ENCODE measurements around the gene SIGLEC15.
"Not testable (repeated sequence)": the region's sequence is repeated elsewhere in the genome, so short reads cannot be mapped to it uniquely, and the experiment has no call there.

Gene SIGLEC15

DNA sequence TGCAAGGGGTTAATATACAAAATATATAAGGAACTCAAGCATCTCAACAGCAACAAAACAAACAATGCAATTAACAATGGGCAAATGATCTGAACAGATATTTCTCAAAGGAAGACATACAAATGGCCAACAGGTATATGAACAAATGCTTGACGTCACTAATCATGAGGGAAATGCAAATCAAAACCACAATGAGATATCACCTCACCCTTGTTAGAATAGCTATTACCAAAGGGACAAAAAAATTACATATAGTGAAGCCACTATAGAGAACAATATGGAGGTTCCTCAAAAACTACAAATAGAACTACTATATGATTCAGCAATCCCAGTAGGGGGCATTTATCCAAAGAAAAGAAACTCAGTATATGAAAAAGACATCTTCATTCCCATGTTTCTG, 3.8 kb upstream of the SIGLEC15 start:
- Histone ChIP-seq H3K27me3 (0 out of 2 replicates have a peak, but pooled peaks cover 3% of the 10 kb centered on the region), H3K36me3 (no peaks in the 10 kb centered on the region), H3K4me3 (ENCODE audit: low read depth, low read length) (no peak overlapping the region), H3K4me1 (no peaks in the 10 kb centered on the region), H3K9me3 (no peaks in the 10 kb centered on the region)
- TF ChIP-seq, protein P1, sequence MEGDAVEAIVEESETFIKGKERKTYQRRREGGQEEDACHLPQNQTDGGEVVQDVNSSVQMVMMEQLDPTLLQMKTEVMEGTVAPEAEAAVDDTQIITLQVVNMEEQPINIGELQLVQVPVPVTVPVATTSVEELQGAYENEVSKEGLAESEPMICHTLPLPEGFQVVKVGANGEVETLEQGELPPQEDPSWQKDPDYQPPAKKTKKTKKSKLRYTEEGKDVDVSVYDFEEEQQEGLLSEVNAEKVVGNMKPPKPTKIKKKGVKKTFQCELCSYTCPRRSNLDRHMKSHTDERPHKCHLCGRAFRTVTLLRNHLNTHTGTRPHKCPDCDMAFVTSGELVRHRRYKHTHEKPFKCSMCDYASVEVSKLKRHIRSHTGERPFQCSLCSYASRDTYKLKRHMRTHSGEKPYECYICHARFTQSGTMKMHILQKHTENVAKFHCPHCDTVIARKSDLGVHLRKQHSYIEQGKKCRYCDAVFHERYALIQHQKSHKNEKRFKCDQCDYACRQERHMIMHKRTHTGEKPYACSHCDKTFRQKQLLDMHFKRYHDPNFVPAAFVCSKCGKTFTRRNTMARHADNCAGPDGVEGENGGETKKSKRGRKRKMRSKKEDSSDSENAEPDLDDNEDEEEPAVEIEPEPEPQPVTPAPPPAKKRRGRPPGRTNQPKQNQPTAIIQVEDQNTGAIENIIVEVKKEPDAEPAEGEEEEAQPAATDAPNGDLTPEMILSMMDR (IDR thresholded peaks at IDR 0.05; ENCODE audit: low read depth, low read length), result no peak
- DNase-seq, result no peak

DNA sequence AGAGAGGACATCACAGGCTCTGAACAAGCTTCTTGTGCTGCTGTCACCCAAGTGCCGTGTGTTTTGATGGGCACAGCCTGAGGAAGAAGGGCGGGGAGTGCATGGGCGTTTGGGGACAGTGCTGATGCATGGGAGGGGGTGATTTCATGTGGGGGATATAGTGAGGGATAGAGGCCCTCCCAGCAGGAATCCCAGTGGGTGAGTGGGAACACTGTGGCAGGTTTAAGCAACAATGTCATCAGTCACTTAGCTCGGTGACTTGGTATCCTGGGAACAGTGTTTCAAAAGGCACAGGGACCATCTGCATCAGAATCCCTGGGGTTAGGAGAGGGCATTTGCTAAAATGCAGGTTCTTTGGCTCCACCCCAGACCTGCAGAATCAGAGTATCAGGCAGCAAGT, 609 bp downstream of the SIGLEC15 start:
- Histone ChIP-seq H3K4me1 (no peaks in the 10 kb centered on the region), H3K9me3 (no peaks in the 10 kb centered on the region), H3K36me3 (no peaks in the 10 kb centered on the region), H3K27me3 (peaks cover 4% of the 10 kb centered on the region; the same call in 1 of the 2 replicates), H3K4me3 (ENCODE audit: low read depth, low read length) (no peak overlapping the region)
- TF ChIP-seq, protein P1 (IDR thresholded peaks at IDR 0.05; ENCODE audit: low read depth, low read length), result no peak
- DNase-seq, result no peak

DNA sequence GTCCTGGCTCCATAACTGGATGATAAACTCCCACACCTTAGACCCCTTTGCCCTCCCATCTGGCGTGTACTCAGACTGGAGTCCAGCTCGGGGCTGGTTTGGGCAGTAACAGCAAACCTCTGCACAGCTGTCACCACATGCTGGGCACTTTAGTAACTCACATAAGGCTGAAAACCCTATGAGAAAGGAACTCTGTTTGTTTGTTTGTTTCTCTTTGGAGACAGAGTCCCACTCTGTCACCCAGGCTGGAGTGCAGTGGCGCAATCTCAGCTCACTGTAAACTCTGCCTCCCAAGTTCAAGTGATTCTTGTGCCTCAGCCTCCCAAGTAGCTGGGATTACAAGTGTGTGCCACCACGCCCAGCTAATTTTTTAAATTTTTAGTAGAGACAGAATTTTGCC, 1.2 kb downstream of the SIGLEC15 start:
- H3K4me1 ChIP-seq; H3K36me3 ChIP-seq; H3K9me3 ChIP-seq; H3K27me3 ChIP-seq; H3K4me3 ChIP-seq (ENCODE audit: low read depth, low read length); DNase-seq: not testable (repeated sequence)

DNA sequence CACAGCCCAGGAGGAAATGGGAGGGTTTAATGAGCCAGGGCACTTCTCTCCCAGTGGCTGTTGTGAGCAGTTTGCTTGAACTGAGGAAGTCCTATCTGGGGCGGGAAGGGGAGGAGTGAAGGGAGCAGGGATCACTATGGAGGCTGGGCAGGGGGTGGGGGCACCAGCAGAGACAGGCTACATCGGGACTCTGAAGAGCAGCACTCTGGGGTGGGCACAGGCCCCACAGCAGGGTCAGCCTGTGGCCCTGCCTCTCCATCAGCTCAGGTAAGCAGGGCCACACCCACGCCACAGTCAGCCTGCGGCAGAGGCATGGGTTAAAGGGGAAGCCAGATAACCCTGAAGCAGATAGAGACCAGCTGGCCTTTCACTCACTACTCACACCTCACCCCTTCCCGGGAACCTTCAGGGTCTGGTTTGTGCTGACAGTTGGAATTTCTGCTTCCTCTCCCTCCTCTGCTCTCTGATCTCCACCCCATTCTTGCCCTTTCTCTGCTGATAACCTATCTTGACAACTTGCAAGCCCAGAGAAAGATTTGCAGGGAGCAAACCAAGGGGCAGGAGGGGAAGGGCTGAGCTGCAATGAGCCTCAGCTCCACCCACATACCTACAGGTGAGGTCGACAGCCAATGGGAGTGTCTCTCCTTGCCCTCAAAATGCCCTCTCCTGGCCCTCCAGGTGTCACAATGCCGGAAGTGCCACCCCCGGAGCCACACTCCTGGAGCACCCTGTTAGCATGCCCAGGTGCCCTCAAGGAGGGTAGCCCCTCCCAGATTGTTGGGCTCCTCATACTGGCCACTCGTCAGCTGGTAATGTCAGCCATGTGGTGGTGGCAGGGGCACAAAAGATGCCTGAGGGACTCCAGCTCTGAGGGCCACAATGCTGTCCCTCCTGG, 3.7 kb downstream of the SIGLEC15 start:
- H3K27me3 ChIP-seq, result peaks cover 6% of the 10 kb centered on the region; the same call in 1 of the 2 replicates
- no peak overlapping the region for H3K4me3 ChIP-seq (ENCODE audit: low read depth, low read length)
- H3K36me3 ChIP-seq, result no peaks in the 10 kb centered on the region
- no peaks in the 10 kb centered on the region for H3K9me3 ChIP-seq
- TF ChIP-seq, protein P1 (IDR thresholded peaks at IDR 0.05; ENCODE audit: low read depth, low read length), result no peak
- H3K4me1 ChIP-seq, result no peaks in the 10 kb centered on the region
- DNase-seq, result no peak

DNA sequence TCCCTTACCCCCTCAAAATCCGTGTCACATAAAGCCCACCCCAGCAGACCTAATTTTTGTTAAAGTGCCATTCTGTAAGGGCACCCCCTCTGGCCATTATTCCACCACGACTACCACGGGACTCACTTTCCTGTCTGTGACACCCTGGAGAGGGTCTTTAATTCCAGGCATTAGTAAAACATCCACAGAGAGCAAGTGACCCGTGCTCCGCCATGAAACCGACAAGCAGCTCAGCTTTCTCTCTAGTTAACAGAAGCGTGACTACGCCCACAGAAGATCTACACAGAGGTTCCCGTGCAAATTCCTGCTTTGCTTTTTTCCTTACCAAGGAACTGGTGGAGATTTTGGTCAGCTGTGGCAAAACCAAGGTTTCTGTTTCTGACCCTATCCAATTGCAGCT, 4.4 kb downstream of the SIGLEC15 start:
- no peak overlapping the region for H3K4me3 ChIP-seq (ENCODE audit: low read depth, low read length)
- no peaks in the 10 kb centered on the region for H3K4me1 ChIP-seq
- no peak for DNase-seq
- TF ChIP-seq, protein P1 (IDR thresholded peaks at IDR 0.05; ENCODE audit: low read depth, low read length), result no peak
- H3K27me3 ChIP-seq, result peaks cover 8% of the 10 kb centered on the region; the same call in 1 of the 2 replicates
- no peaks in the 10 kb centered on the region for H3K36me3 ChIP-seq
- no peaks in the 10 kb centered on the region for H3K9me3 ChIP-seq

DNA sequence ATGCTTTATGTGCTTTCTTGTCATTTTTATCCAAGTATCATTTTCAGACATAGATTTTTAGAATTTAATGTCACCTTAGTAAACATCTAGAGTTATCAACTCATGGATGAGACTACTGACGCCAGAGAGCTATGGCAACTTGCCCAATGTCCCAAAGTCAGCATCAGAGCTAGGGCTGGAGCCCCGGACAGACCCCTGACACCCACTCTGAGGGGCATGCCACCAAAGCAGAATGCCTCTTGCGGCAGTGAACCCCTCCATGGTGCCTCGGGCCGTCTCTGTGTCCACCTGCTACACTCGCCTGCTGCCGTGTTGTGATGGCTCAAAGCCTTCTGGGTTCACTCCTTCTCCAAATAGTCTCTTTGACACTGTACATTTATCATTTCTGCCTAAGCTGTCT, 5.4 kb downstream of the SIGLEC15 start:
- Histone ChIP-seq H3K9me3 (no peaks in the 10 kb centered on the region), H3K36me3 (no peaks in the 10 kb centered on the region), H3K27me3 (peaks cover 9% of the 10 kb centered on the region; the same call in 1 of the 2 replicates), H3K4me3 (ENCODE audit: low read depth, low read length) (no peak overlapping the region), H3K4me1 (no peaks in the 10 kb centered on the region)
- no peak for DNase-seq
- TF ChIP-seq, protein P1 (IDR thresholded peaks at IDR 0.05; ENCODE audit: low read depth, low read length), result no peak

Data from BE2C (cell line).